Purkinje cell (primary cell): ENCODE measurements around the gene GPR149. TPM values are rescaled to one million over a fixed set of nuclear protein-coding genes. Genes with fewer than 3 reads are reported as not detected.

Experiments
- polyA plus RNA-seq: library from polyadenylated mRNA; unstranded; fragments of >200 nt; fragmentation: Nextera tagmentation; gene quantifications from 2 replicates; pipeline ENCODE4 v1.2.1, GENCODE V29; 2014

The GPR149 gene
- not detected in 2 replicates for polyA plus RNA-seq

GRCh38 chr3:154430014-154430413 lies at the start of gene GPR149:
TSS of gene GPR149 (minus strand) at chr3:154430190. CDS start at chr3:154429615, 575 bp downstream.

GRCh38 chr3:154323891-154324738 lies 105.9 kb downstream of the GPR149 start, which contains the start of gene DHX36:
TSS of gene DHX36 (minus strand) at chr3:154324487. CDS start at chr3:154324416, 71 bp downstream.

Other genes with a start within 250 kb of the GPR149 start
- gene DHX36, start 105.7 kb downstream of the GPR149 start, polyA plus RNA-seq: 78.0 and 94.6 TPM in 2 replicates